ENCODE data around the gene SLC7A1.

GRCh38 chr13:29510651-29511084 is 84.8 kb downstream of the SLC7A1 start:
- TF ChIP-seq MAX (IDR thresholded peaks at IDR 0.05; ENCODE audit: low read depth, low read length) (no peak), CTCF (IDR thresholded peaks at IDR 0.05; ENCODE audit: low read depth, low read length) (no peak)

All from NB4 (cell line).